GM21526 (cell line): ENCODE results near the gene MAP2K5.
"Not testable (repeated sequence)": the region's sequence is repeated elsewhere in the genome, so short reads cannot be mapped to it uniquely, and the experiment has no call there.

Experiments used
- ATAC-seq: cut with Tn5 transposase; IDR thresholded peaks from one replicate; pipeline ENCODE4 v1.9.1; 2021; ENCODE audit warnings: moderate library complexity; ENCODE audit not compliant: unreplicated experiment, low FRiP score

The MAP2K5 gene

GRCh38 chr15:67646847-67647246 is 104.3 kb downstream of the MAP2K5 start:
- ATAC-seq = no peak

DNA sequence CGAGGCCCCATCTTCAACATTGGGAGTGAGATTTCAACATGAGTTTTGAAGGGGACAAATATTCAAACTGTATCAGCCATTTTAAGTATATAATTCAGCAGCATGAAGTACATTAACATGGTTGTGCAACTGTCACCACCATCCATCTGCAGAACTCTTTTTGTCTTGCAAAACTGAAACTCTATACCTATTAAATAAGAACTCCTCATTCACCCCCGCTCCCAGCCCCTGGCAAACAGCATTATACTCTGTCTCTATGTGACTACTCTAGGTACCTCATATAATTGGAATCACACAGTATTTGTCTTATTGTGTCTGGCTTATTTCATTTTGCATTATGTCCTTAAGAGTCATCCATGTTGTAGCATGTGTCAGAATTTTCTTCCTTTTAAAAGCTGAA is 110.1 kb downstream of the MAP2K5 start:
- ATAC-seq = no peak

DNA sequence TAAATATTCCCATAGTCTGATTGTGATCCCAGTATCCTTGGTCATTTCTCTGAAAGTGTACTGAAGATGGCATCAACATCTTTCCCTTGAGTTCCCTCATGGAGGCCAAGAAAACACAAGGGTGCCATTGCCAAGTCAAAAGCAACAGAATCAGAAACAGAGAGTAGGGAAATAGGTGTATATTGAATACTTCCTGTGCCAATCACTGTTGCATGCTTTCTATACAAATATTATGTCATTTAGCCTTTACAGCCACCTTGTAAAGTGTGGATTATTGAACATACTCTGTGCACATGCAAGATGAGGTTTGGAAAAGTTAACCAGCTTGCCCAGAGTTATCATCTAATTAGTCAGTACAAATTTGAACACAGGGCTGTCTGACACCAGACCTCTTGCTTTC is 117.9 kb downstream of the MAP2K5 start:
- no peak for ATAC-seq

DNA sequence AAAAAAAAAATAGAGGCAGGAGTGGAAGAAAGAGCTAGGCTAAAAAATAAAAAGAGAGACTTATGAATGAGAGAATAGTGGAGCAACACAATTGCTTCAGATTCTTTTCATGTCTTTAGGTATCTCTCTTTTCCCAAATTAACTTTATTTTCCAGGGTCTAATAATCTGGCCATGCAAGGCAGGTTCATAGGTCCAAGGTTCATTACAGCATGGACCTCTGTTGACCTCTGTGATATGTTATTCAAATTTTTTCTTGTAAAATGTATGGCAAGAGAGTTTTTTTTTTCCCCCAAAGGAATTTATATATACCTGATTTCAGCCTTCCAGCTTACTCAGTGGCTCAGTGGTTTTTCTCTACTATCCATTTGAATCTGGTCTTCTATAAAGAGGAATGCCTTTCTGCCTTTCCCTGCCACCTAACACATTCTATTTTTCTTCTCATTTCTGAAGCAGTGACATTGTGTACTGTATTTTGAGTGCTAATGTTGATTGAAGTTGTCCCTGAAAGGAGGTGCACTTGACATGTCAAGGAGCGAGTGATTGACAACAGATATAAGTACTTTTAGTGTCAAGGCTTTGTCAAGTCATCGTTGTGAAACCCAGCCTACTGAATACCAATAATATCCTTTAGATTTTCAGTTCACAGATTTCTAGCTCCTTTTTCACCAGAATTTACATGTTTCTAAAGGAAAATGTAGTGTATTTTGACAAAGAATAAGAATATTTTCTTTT is 118.5 kb downstream of the MAP2K5 start:
- ATAC-seq = no peak

DNA sequence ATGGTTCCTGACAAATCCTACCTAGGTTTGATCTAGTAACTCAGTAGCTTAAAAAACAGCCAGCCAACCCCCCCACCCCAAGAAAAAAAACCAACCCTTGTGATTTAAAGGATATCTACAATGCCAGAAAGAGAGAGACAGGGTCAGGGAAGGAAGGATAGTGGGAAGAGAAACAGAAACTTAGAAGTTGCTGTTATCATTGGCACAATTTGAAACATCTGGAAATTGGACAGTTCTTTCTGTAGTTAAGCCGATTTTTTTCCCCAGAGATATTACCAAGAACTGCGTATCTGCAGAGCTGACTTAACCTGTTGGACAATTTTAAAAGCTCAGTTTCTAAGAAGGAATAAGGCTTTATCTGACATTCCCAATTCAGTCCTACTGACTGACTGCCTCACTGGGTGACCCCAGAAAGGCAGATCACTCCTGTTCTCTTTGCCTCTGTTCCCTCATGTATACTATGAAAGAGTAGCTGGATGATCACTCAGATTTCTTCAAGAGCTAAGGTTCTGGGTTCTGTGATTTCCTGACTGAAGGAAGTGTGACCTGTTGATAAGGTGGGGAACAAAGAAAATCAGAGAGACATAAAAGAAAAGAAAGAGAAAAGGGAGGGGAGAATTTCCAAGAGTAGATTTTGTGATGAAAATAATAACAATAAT is 128.3 kb downstream of the MAP2K5 start:
- no peak for ATAC-seq

GRCh38 chr15:67672834-67673233 is 130.3 kb downstream of the MAP2K5 start:
- ATAC-seq = not testable (repeated sequence)

DNA sequence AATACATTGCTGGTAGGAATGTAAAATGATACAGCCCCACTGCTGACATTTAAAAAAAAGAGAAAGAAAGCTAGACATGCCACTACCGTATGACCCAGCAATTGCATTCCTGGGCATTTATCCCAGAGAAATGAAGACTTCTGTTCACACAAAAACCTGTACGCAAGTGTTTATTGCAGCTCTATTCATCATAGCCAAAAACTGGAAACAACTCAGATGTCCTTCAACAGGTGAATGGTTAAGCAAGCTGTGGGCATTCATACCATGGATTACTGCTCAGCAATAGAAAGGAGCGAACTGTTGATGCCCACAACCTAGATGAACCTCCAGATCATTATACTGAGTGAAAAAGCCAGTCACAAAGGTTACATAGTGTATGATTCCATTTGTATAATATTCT is 132.5 kb downstream of the MAP2K5 start:
- ATAC-seq = no peak

DNA sequence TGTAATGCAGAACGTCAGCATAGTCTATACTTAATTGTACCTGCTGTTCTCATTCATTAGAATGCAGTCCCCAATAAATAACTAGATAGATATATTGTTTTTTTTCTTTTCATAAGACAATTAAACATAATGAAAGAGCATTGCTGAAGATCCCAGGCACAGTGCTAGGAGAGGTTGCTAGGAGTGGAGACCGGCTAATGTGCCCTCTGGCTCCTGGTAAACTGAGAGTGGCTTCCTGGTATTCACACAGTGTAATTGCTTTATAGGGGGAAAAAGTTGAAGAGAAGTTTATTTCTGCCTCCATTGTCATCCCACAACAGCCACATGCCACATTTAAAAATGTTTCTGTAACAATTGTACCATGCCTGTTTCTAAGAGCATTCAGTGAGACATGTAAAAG is 135.6 kb downstream of the MAP2K5 start:
- ATAC-seq = no peak

- no peak for ATAC-seq
Measured at GRCh38 chr15:67678993-67679392, 136.5 kb downstream of the MAP2K5 start.

- no peak for ATAC-seq
Measured at GRCh38 chr15:67680641-67681040, 138.1 kb downstream of the MAP2K5 start.

- ATAC-seq = no peak
Measured at GRCh38 chr15:67685008-67685599, 142.6 kb downstream of the MAP2K5 start.

DNA sequence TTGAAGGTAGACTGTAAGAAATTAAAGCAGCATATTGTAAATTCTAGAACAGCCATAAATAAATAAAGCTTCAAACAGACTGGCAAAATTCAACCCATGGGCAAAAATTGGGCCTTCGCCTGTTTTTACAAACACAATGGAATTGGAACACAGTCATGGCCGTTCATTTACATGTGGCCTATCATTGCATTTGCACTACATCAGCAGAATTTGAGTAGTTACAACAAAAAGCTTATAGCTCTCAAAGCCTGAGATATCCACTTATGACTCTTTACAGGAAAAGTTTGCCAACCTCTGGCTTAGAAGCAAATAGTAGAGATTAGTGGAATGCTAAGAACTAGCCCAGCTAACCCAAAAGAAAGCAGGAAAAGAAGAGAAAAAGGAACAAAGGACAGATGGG is 143.2 kb downstream of the MAP2K5 start:
- no peak for ATAC-seq

- ATAC-seq = no peak
Measured at GRCh38 chr15:67690936-67691335, 148.4 kb downstream of the MAP2K5 start.

DNA sequence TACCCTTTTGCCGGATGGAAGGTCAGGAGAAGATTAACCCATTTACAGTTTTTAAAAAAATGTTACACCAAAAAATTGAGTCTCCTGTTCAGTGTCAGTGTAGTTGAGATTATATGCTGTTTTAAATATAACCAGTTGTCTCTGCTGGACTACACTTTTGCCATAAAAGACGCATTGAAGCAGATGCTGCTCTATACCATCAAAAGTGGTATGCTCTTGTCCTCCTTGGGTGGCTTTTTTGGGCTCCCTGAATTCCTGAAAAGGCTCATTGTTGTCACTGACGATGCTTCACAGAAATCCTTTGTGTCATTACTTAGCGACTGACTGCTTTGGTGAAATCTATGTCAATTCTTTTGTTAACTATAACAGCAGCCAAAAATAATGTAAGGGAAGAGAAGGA is 148.9 kb downstream of the MAP2K5 start:
- ATAC-seq = no peak

GRCh38 chr15:67692573-67692972 is 150.1 kb downstream of the MAP2K5 start:
- no peak for ATAC-seq

GRCh38 chr15:67696087-67696486 is 153.6 kb downstream of the MAP2K5 start:
- ATAC-seq = no peak

DNA sequence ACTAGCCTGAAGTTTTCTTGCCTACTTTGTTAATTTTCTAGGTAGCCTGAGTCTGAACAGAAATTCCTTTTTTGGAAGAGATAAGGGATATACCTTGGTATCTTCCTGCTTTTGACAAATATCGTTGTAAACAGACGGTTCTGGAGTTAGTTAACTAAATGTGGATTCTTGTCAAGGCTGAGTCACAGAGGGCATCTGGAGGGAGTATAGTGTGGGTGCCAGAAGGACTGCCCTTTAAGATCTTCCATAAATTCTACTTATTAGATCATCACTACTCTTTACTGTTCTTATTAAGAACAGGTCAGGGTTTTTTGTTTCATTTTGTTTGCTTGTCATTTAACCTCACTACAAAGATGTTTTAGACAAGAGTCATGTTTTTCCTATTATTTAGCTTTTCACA is 157.5 kb downstream of the MAP2K5 start:
- no peak for ATAC-seq

DNA sequence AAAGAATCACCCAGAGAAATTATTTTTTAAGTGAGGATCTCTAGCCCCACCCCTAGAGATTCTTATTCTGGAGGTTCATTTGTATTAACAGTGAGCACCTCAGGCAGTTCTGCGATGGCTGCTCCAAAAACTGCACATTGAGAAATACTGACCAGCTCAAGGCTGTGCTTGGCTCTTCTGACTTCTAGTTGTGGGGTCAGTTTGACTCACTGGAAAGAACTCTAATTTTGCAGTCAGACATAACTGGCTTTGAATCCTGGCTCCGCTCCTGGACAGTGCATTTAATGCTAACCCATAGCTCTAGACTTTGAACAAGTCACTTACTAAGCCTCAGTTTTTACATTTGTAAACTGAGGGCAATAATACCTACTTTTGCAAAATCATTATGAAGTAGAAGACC is 159.2 kb downstream of the MAP2K5 start:
- no peak for ATAC-seq

DNA sequence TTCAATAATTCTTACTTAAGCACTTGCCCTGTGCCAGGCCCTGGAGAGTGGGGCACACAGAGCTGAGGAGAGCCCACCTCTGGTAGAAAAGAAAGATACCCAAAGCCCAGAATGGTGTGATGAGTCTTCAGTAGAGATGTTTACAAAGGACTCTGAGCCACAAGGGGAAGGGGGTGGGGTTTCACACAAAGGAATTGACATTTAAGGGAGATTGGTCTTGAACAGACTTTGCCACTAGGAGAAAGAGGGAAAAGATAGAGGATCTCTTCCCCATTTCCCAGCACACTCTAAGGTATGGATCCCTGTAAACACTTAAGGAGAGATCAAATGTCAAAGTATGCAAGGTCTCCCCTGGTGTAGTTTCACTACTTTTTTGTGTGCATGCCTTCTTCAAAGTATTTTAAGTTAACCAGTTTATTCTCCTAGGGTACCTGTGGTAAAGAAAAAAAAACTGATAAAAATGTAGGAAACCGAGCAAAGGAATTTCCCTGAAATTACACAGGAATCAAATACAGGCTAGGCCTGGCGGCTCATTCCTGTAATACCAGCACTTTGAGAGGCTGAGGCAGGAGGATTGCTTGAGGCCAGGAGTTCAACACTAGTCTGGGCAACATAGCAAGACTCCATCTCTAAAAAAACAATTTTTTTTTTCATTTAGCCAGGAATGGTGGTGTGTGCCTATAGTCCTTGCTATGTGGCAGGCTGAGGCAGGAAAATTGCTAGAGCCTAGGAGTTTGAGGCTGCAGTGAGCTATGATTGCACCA is 165.2 kb downstream of the MAP2K5 start:
- ATAC-seq = no peak

DNA sequence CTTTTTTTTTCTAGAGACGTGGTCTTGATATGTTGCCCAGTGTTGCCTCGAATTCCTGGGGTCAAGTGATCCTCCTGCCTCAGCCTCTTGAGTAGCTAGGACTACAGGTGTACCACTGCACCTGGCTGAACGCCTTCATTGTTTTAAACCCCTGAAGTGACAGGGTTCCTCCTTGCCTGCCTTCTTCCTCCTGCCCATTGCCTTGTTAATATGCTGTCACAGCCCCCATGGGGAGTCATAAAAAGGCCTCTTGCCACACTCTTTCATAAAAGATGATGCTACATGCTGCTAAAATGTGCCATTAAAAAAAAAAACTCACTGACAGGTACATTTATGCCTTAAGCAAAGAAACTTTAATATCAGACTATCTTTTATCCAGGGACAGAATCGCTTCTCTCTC is 166.0 kb downstream of the MAP2K5 start:
- ATAC-seq = no peak

DNA sequence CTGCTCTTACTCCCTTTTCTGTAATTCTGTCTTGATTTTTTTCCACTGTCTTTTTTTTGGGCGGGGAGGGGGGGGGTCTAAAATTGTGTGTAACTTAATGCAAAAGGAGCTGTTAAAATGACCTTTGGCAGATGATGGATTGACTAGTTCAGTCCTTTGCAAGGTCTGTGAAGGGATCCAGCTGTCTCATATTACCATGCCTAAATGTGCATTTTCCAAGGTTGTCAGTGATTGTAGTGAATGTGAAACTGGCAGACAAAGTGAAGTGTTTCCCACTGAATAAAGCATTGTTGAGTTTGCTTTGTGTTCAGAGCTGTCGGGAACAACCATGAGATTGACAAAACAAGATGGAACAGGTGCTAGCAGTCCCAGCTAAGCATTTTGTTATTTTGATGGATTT is 172.7 kb downstream of the MAP2K5 start:
- no peak for ATAC-seq
